Activated CD8-positive, alpha-beta memory T cell treated with anti-CD3 and anti-CD28 coated beads, Interleukin-2, amount 50 U/mL, for 4 hours (primary cell): ENCODE results near the gene PRDX2.

Experiments used
- DNase-seq: peaks from one replicate; pipeline ENCODE4 v3.0.0-alpha.2; 2020

Gene PRDX2

GRCh38 chr19:12751635-12752034 is 50.0 kb downstream of the PRDX2 start, which contains the start of gene BEST2:
BEST2 (plus strand) TSS chr19:12751791; CDS start chr19:12752593, 802 bp downstream.
- no peak for DNase-seq

DNA sequence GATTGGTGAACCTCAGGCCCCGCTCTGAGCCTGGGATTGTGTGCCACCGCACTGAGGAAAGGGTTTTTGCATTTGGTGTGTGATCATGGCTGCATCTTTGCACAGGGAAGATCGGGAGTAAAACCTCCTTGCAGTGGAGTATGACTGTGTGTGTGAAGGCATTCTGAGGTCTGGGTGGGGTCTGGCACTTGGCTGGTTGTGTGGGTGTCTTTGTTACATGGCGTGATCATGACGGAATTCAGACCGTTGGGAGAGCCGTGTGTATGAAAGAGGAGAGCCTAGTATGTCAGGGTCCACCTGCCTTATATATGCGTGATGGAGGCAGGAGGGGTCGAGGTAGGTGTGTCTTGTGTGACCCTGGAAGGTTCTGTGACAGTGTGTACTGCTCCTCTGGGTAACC is 50.7 kb downstream of the PRDX2 start:
- no peak for DNase-seq

GRCh38 chr19:12749938-12750521 is 51.6 kb downstream of the PRDX2 start:
- DNase-seq = no peak

DNA sequence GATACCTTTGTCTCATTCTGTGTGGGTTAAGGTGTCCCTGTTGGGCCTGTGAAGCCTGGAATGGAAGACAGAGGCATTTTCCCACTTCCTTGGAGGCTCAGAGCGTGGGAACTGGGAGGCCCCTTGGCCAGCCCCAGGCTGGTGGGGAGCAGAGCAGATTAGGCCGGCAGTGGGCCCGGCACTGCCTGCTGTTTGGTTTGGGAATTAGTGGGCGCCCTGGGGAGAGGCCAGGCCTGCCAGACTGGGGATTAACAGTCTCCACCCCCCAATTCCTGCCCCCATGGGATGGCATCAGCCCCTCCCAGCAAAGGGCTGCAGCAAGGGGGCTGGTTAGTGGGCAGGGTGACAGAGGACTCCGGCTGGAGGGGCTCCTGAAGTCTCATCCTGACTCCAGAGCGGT is 53.1 kb downstream of the PRDX2 start:
- DNase-seq = no peak
